ENCODE results near the gene SPHK1. TPM values are rescaled to one million over a fixed set of nuclear protein-coding genes. Genes with fewer than 3 reads are reported as not detected.

The SPHK1 gene
- total RNA-seq, 1 experiment from 2014 or later = 7.7 TPM

DNA sequence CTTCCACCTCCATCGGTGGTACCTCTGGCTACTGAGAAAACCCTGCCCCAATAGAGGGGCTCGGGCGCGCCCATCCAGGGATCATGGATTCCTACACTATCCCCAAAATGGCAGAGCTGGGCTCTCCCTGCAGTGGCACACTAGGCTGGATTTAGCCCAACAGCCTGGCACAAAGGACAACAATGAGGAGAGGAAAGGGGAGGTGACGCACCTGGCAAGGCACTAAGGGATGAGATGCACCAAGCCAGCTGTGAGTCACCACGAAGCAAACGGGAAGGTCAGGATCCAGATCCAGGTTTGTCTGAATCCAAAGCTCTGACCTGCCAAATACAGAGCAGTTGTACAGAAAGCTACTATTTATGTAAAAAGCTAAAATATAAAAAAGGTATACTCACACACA is 50.5 kb downstream of the SPHK1 start:
- Mint-ChIP-seq H3K4me3 (ENCODE audit: unreplicated experiment) (no peak overlapping the region), H3K4me1 (ENCODE audit: low read depth, unreplicated experiment) (peaks cover 22% of the 10 kb centered on the region), H3K36me3 (ENCODE audit: insufficient read depth, unreplicated experiment) (no peaks in the 10 kb centered on the region), H3K27me3 (ENCODE audit: insufficient read depth, unreplicated experiment) (no peaks in the 10 kb centered on the region), H3K27ac (ENCODE audit: unreplicated experiment) (peak overlapping the region; percentile 26), H3K9me3 (ENCODE audit: unreplicated experiment) (no peaks in the 10 kb centered on the region)
- Histone ChIP-seq H3K4me1 (no peaks in the 10 kb centered on the region), H3K36me3 (ENCODE audit: control insufficient read depth, insufficient read depth, low read length) (no peaks in the 10 kb centered on the region), H3K4me3 (ENCODE audit: low read depth, low read length) (no peak overlapping the region), H3K27me3 (replicated peaks; ENCODE audit: control insufficient read depth, insufficient read depth, low read length) (no peaks in the 10 kb centered on the region), H3K9me3 (no peaks in the 10 kb centered on the region)
- TF ChIP-seq, protein P1, sequence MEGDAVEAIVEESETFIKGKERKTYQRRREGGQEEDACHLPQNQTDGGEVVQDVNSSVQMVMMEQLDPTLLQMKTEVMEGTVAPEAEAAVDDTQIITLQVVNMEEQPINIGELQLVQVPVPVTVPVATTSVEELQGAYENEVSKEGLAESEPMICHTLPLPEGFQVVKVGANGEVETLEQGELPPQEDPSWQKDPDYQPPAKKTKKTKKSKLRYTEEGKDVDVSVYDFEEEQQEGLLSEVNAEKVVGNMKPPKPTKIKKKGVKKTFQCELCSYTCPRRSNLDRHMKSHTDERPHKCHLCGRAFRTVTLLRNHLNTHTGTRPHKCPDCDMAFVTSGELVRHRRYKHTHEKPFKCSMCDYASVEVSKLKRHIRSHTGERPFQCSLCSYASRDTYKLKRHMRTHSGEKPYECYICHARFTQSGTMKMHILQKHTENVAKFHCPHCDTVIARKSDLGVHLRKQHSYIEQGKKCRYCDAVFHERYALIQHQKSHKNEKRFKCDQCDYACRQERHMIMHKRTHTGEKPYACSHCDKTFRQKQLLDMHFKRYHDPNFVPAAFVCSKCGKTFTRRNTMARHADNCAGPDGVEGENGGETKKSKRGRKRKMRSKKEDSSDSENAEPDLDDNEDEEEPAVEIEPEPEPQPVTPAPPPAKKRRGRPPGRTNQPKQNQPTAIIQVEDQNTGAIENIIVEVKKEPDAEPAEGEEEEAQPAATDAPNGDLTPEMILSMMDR (IDR thresholded peaks at IDR 0.05; ENCODE audit: insufficient read depth in 1 of 2, low read depth in 1 of 2, low read length in 1 of 2, severe bottlenecking in 1 of 2, unreplicated experiment in 1 of 2) = no peak
- no peak for DNase-seq
- ChIA-PET POLR2A (no interaction called here), CTCF (interaction anchor here (1.0 kb wide), 2 partner anchors 23 to 49 kb away, joined by 3 to 6 read pairs; no protein-coding TSS in a partner anchor)
- intact Hi-C loops (cut with micrococcal nuclease; ENCODE audit: unreplicated experiment) = no loop called here
- no TSS peak for BruUV-seq (replicated peaks)

DNA sequence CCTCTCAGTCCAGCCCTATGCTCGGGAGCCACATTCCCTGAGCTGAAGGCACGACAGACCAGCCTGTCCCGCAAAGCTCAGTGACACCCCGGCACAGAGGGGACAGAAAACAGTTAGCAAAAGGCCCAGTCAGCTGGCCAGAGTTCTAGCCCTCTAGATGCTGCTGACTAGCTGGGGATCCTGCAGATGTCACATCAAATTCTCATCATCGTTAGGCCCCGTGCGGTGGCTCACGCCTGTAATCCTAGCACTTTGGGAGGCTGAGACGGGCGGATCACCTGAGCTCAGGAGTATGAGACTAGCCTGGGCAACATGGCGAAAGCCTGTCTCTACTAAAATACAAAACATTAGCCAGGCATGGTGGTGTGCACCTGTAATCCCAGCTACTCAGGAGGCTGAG is 51.3 kb downstream of the SPHK1 start:
- H3K36me3 Mint-ChIP-seq (ENCODE audit: insufficient read depth, unreplicated experiment) = no peaks in the 10 kb centered on the region
- TF ChIP-seq, protein P1 (IDR thresholded peaks at IDR 0.05; ENCODE audit: insufficient read depth in 1 of 2, low read depth in 1 of 2, low read length in 1 of 2, severe bottlenecking in 1 of 2, unreplicated experiment in 1 of 2) = no peak

More for the DNA sequence above, 51.3 kb downstream of the SPHK1 start:
- DNase-seq = no peak
- intact Hi-C loops (cut with micrococcal nuclease; ENCODE audit: unreplicated experiment) = no loop called here
- Mint-ChIP-seq H3K27me3 (ENCODE audit: insufficient read depth, unreplicated experiment) (no peaks in the 10 kb centered on the region), H3K27ac (ENCODE audit: unreplicated experiment) (no peak overlapping the region), H3K4me3 (ENCODE audit: unreplicated experiment) (no peak overlapping the region), H3K9me3 (ENCODE audit: unreplicated experiment) (no peaks in the 10 kb centered on the region), H3K4me1 (ENCODE audit: low read depth, unreplicated experiment) (peaks cover 24% of the 10 kb centered on the region)
- Histone ChIP-seq H3K4me1 (no peaks in the 10 kb centered on the region), H3K27me3 (replicated peaks; ENCODE audit: control insufficient read depth, insufficient read depth, low read length) (no peaks in the 10 kb centered on the region), H3K4me3 (ENCODE audit: low read depth, low read length) (no peak overlapping the region), H3K36me3 (ENCODE audit: control insufficient read depth, insufficient read depth, low read length) (no peaks in the 10 kb centered on the region), H3K9me3 (no peaks in the 10 kb centered on the region)
- POLR2A ChIA-PET = interaction anchor here (0.6 kb wide), 1 partner anchor 122 kb away, joined by 3 read pairs; no protein-coding TSS in a partner anchor
- CTCF ChIA-PET = interaction anchor here (0.6 to 1.0 kb wide), 2 partner anchors 10 to 50 kb away, joined by 3 read pairs; no protein-coding TSS in a partner anchor
- BruUV-seq (replicated peaks) = no TSS peak

Other genes starting within 250 kb of the SPHK1 start
- 7.0 and 10.7 TPM in 2 replicates for gene FOXJ1, start 243.4 kb upstream of the SPHK1 start, total RNA-seq (2022)
- 25.9 and 29.3 TPM in 2 replicates for gene RNF157, start 144.1 kb upstream of the SPHK1 start, total RNA-seq (2022)
- 50.0 and 51.6 TPM in 2 replicates for gene UBALD2, start 119.3 kb upstream of the SPHK1 start, total RNA-seq (2022)
- 1.1 and 1.5 TPM in 2 replicates for gene QRICH2, start 76.3 kb upstream of the SPHK1 start, total RNA-seq (2022)
- 81.3 and 87.6 TPM in 2 replicates for gene PRPSAP1, start 30.7 kb upstream of the SPHK1 start, total RNA-seq (2022)
- 37.6 and 39.2 TPM in 2 replicates for gene UBE2O, start 68.5 kb downstream of the SPHK1 start, total RNA-seq (2022)
- not detected in 2 replicates for gene AANAT, start 83.0 kb downstream of the SPHK1 start, total RNA-seq (2022)
- 33.8 and 37.2 TPM in 2 replicates for gene RHBDF2, start 116.8 kb downstream of the SPHK1 start, total RNA-seq (2022)
- 0.32 and 1.0 TPM in 2 replicates for gene CYGB, start 153.1 kb downstream of the SPHK1 start, total RNA-seq (2022)
- not detected in 2 replicates for gene PRCD, start 155.4 kb downstream of the SPHK1 start, total RNA-seq (2022)
- 0.77 and 2.5 TPM in 2 replicates for gene ST6GALNAC2, start 201.3 kb downstream of the SPHK1 start, total RNA-seq (2022)